HepG2 (cell line): ENCODE measurements around the gene DUS1L. TPM values are rescaled to one million over a fixed set of nuclear protein-coding genes. Genes with fewer than 3 reads are reported as not detected.
A peak's percentile ranks its signal among the peaks of the same experiment; 100 is the strongest.

Experiments
- CCDC6 ChIP-seq: sonication (generic); formaldehyde crosslinking; IDR thresholded peaks from 2 replicates; pipeline ENCODE4 v1.8.1; 2022; ENCODE audit warnings: mild to moderate bottlenecking, missing genetic modification reagents, moderate library complexity
- FOXJ3 ChIP-seq: sonication (generic); formaldehyde crosslinking; IDR thresholded peaks from 2 replicates; pipeline ENCODE4 v1.4.0; 2020; ENCODE audit warnings: missing genetic modification reagents, mild to moderate bottlenecking, borderline replicate concordance
- GABPB1 ChIP-seq: IDR thresholded peaks from 2 replicates; pipeline ENCODE4 v1.6.1; 2016; ENCODE audit warnings: mild to moderate bottlenecking, missing genetic modification reagents, moderate library complexity, missing compliant biosample characterization
- MED1 ChIP-seq: sonication (generic); formaldehyde crosslinking; IDR thresholded peaks from 2 replicates; pipeline ENCODE4 v1.4.0; 2020; ENCODE audit warnings: missing genetic modification reagents
- NFKBIZ ChIP-seq: IDR thresholded peaks from 2 replicates; pipeline ENCODE4 v1.6.1; 2018; ENCODE audit warnings: missing genetic modification reagents, missing compliant biosample characterization
- RXRA ChIP-seq: sonication (generic); formaldehyde crosslinking; IDR thresholded peaks from 2 replicates; pipeline ENCODE4 v1.5.1; 2020; ENCODE audit warnings: missing genetic modification reagents
- SMAD1 ChIP-seq: sonication (generic); formaldehyde crosslinking; IDR thresholded peaks from 2 replicates; pipeline ENCODE4 v1.4.0; 2020; ENCODE audit warnings: missing genetic modification reagents, low read depth, mild to moderate bottlenecking, borderline replicate concordance
- SRSF1 ChIP-seq: fragments of 200-400 bp; formaldehyde crosslinking; optimal IDR thresholded peaks from 2 replicates; pipeline ENCODE3; 2017; ENCODE audit warnings: mild to moderate bottlenecking, low read depth, low read length, moderate library complexity
- ZNF331 ChIP-seq: sonication (generic); formaldehyde crosslinking; IDR thresholded peaks from 2 replicates; pipeline ENCODE4 v1.4.0; 2020; ENCODE audit warnings: missing genetic modification reagents
- polyA plus RNA-seq, 8 experiments: library from polyadenylated mRNA; depleted of rRNA in 3 of 8; stranded (reverse) in 7 of 8; unstranded in 1 of 8; fragments of >200 nt; fragmentation: Illumina TruSeq in 4 of 8; extraction: Trizol in 4 of 8; gene quantifications; 2 replicates each; pipeline versions ENCODE4 v1.2.1 to v1.2.3, GENCODE V29; 2011 to 2016; ENCODE audit warnings: low read depth in 4 of 8, missing spikeins in 1 of 8, mixed read lengths in 1 of 8; ENCODE audit not compliant: insufficient read depth in 1 of 8
- total RNA-seq, 5 experiments: library from RNA; depleted of rRNA; stranded (reverse); fragments of >200 nt; fragmentation: Illumina TruSeq; extraction: Trizol; gene quantifications; 2 replicates each; pipeline ENCODE4 v1.2.3, GENCODE V29; 2016; ENCODE audit warnings: low read depth in 1 of 5
- TF ChIP-seq, protein P1 (sequence below): conservative IDR thresholded peaks from 2 replicates; pipeline ENCODE4 v1.6.1; 2018; ENCODE audit warnings: missing genetic modification reagents
- TF ChIP-seq, protein P2 (sequence below), 2 experiments: sonication (generic) in 1 of 2; formaldehyde crosslinking in 1 of 2; IDR thresholded peaks; 2 replicates each; pipeline versions ENCODE4 v1.4.0 to v1.6.1; 2018 to 2020; ENCODE audit warnings: missing genetic modification reagents in 2 of 2, borderline replicate concordance in 1 of 2, low read depth in 1 of 2, mild to moderate bottlenecking in 1 of 2, missing biosample characterization in 1 of 2
- TF ChIP-seq, protein P3 (sequence below): sonication (generic); formaldehyde crosslinking; IDR thresholded peaks from 2 replicates; pipeline ENCODE4 v1.4.0; 2020; ENCODE audit warnings: missing genetic modification reagents
- TF ChIP-seq, protein P4 (sequence below): sonication (generic); formaldehyde crosslinking; IDR thresholded peaks from 2 replicates; pipeline ENCODE4 v1.4.0; 2020; ENCODE audit warnings: missing genetic modification reagents, borderline replicate concordance
- TF ChIP-seq, protein P5 (sequence below): sonication (generic); formaldehyde crosslinking; IDR thresholded peaks from 2 replicates; pipeline ENCODE4 v1.5.0; 2020; ENCODE audit warnings: mild to moderate bottlenecking, missing genetic modification reagents, borderline replicate concordance

DUS1L gene
- total and polyA plus RNA-seq, 2 of the 13 experiments (the other 11 are each of a cell fraction or from before 2014, with no cell fraction given) = 81.0 to 109 TPM

DNA sequence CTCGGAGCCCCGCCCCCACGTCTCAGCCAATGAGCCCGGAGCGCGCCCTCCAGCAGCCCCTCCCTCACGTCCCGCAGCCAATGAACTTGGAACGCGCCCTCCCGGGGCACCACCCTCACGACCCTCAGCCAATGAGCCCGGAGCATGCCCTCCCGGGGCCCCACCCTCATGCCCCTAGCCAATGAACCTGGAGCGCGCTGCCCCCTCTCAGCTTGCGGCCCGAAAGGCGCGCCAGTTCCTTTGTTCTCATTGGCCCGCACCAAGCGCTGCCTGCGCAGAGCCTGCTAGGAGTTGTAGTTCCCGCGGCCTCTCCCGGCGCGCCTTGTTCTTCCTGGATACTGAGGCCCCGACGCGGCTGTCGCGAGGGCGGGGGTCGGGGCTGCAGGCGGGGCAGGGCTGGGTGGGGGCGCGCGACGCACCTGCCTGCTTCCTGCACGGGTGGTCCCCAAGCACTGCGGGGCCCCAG lies 42.6 kb downstream of the DUS1L start, which contains the start of gene LRRC45 (continued):
- peak; percentile 9; the same call in 1 of the 2 replicates for TF ChIP-seq MED1 (CRISPR knock-in tag)
- TF ChIP-seq RXRA = no peak
- no peak for TF ChIP-seq CCDC6
- no peak for TF ChIP-seq NFKBIZ (CRISPR knock-in tag)
- no peak for TF ChIP-seq FOXJ3 (CRISPR knock-in tag)
- TF ChIP-seq, protein P1, sequence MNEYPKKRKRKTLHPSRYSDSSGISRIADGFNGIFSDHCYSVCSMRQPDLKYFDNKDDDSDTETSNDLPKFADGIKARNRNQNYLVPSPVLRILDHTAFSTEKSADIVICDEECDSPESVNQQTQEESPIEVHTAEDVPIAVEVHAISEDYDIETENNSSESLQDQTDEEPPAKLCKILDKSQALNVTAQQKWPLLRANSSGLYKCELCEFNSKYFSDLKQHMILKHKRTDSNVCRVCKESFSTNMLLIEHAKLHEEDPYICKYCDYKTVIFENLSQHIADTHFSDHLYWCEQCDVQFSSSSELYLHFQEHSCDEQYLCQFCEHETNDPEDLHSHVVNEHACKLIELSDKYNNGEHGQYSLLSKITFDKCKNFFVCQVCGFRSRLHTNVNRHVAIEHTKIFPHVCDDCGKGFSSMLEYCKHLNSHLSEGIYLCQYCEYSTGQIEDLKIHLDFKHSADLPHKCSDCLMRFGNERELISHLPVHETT = no peak
- TF ChIP-seq SMAD1 (CRISPR knock-in tag) = no peak
- TF ChIP-seq, protein P2, sequence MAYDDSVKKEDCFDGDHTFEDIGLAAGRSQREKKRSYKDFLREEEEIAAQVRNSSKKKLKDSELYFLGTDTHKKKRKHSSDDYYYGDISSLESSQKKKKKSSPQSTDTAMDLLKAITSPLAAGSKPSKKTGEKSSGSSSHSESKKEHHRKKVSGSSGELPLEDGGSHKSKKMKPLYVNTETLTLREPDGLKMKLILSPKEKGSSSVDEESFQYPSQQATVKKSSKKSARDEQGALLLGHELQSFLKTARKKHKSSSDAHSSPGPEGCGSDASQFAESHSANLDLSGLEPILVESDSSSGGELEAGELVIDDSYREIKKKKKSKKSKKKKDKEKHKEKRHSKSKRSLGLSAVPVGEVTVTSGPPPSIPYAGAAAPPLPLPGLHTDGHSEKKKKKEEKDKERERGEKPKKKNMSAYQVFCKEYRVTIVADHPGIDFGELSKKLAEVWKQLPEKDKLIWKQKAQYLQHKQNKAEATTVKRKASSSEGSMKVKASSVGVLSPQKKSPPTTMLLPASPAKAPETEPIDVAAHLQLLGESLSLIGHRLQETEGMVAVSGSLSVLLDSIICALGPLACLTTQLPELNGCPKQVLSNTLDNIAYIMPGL (CRISPR knock-in tag; IDR thresholded peaks at IDR 0.05; ENCODE audit: borderline replicate concordance in 1 of 2, low read depth in 1 of 2) = peak in 1 of 2 experiments; percentile 7; a peak in 1 of 4 replicates
- TF ChIP-seq, protein P3, sequence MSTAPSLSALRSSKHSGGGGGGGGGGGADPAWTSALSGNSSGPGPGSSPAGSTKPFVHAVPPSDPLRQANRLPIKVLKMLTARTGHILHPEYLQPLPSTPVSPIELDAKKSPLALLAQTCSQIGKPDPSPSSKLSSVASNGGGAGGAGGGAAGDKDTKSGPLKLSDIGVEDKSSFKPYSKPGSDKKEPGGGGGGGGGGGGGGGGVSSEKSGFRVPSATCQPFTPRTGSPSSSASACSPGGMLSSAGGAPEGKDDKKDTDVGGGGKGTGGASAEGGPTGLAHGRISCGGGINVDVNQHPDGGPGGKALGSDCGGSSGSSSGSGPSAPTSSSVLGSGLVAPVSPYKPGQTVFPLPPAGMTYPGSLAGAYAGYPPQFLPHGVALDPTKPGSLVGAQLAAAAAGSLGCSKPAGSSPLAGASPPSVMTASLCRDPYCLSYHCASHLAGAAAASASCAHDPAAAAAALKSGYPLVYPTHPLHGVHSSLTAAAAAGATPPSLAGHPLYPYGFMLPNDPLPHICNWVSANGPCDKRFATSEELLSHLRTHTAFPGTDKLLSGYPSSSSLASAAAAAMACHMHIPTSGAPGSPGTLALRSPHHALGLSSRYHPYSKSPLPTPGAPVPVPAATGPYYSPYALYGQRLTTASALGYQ (CRISPR knock-in tag) = 0 out of 2 replicates have a peak, but pooled peaks have one; percentile 12
- TF ChIP-seq SRSF1 = no peak
- TF ChIP-seq, protein P4, sequence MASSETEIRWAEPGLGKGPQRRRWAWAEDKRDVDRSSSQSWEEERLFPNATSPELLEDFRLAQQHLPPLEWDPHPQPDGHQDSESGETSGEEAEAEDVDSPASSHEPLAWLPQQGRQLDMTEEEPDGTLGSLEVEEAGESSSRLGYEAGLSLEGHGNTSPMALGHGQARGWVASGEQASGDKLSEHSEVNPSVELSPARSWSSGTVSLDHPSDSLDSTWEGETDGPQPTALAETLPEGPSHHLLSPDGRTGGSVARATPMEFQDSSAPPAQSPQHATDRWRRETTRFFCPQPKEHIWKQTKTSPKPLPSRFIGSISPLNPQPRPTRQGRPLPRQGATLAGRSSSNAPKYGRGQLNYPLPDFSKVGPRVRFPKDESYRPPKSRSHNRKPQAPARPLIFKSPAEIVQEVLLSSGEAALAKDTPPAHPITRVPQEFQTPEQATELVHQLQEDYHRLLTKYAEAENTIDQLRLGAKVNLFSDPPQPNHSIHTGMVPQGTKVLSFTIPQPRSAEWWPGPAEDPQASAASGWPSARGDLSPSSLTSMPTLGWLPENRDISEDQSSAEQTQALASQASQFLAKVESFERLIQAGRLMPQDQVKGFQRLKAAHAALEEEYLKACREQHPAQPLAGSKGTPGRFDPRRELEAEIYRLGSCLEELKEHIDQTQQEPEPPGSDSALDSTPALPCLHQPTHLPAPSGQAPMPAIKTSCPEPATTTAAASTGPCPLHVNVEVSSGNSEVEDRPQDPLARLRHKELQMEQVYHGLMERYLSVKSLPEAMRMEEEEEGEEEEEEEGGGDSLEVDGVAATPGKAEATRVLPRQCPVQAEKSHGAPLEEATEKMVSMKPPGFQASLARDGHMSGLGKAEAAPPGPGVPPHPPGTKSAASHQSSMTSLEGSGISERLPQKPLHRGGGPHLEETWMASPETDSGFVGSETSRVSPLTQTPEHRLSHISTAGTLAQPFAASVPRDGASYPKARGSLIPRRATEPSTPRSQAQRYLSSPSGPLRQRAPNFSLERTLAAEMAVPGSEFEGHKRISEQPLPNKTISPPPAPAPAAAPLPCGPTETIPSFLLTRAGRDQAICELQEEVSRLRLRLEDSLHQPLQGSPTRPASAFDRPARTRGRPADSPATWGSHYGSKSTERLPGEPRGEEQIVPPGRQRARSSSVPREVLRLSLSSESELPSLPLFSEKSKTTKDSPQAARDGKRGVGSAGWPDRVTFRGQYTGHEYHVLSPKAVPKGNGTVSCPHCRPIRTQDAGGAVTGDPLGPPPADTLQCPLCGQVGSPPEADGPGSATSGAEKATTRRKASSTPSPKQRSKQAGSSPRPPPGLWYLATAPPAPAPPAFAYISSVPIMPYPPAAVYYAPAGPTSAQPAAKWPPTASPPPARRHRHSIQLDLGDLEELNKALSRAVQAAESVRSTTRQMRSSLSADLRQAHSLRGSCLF (CRISPR knock-in tag) = no peak
- no peak for TF ChIP-seq ZNF331 (CRISPR knock-in tag)
- TF ChIP-seq GABPB1 = peak; percentile 77
- TF ChIP-seq, protein P5, sequence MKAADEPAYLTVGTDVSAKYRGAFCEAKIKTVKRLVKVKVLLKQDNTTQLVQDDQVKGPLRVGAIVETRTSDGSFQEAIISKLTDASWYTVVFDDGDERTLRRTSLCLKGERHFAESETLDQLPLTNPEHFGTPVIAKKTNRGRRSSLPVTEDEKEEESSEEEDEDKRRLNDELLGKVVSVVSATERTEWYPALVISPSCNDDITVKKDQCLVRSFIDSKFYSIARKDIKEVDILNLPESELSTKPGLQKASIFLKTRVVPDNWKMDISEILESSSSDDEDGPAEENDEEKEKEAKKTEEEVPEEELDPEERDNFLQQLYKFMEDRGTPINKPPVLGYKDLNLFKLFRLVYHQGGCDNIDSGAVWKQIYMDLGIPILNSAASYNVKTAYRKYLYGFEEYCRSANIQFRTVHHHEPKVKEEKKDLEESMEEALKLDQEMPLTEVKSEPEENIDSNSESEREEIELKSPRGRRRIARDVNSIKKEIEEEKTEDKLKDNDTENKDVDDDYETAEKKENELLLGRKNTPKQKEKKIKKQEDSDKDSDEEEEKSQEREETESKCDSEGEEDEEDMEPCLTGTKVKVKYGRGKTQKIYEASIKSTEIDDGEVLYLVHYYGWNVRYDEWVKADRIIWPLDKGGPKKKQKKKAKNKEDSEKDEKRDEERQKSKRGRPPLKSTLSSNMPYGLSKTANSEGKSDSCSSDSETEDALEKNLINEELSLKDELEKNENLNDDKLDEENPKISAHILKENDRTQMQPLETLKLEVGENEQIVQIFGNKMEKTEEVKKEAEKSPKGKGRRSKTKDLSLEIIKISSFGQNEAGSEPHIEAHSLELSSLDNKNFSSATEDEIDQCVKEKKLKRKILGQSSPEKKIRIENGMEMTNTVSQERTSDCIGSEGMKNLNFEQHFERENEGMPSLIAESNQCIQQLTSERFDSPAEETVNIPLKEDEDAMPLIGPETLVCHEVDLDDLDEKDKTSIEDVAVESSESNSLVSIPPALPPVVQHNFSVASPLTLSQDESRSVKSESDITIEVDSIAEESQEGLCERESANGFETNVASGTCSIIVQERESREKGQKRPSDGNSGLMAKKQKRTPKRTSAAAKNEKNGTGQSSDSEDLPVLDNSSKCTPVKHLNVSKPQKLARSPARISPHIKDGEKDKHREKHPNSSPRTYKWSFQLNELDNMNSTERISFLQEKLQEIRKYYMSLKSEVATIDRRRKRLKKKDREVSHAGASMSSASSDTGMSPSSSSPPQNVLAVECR (CRISPR knock-in tag) = peak; percentile 45; the same call in 1 of the 2 replicates
